Limb (tissue), 2 donors: Measurements from ENCODE around the gene NCOR1.
"Not testable (repeated sequence)": the region's sequence is repeated elsewhere in the genome, so short reads cannot be mapped to it uniquely, and the experiment has no call there.

Experiments used
- DNase-seq, 2 donors: peaks; one replicate each; pipeline ENCODE4 v3.0.0-alpha.2; 2016; ENCODE audit errors: extremely low spot score in 2 of 2

Gene NCOR1

GRCh38 chr17:16215002-16215272, 397 bp downstream of the NCOR1 start:
- peak in 1 of 2 donors; percentile 17 for DNase-seq

- DNase-seq, result no peak
Observed at GRCh38 chr17:16214190-16215001, 938 bp downstream of the NCOR1 start.

- no peak for DNase-seq
Observed at GRCh38 chr17:16212793-16213192, 2.5 kb downstream of the NCOR1 start.

- DNase-seq, result no peak
Observed at GRCh38 chr17:16211590-16211989, 3.7 kb downstream of the NCOR1 start.

GRCh38 chr17:16204763-16205162, 10.6 kb downstream of the NCOR1 start:
- DNase-seq, result not testable (repeated sequence)

GRCh38 chr17:16202554-16203500, 12.5 kb downstream of the NCOR1 start:
- DNase-seq, result not testable (repeated sequence)

GRCh38 chr17:16201693-16202131, 13.6 kb downstream of the NCOR1 start:
- DNase-seq, result not testable (repeated sequence)

- DNase-seq, result no peak
Observed at GRCh38 chr17:16199093-16199492, 16.2 kb downstream of the NCOR1 start.

GRCh38 chr17:16197276-16197675, 18.1 kb downstream of the NCOR1 start:
- no peak for DNase-seq

GRCh38 chr17:16194307-16194835, 21.0 kb downstream of the NCOR1 start:
- DNase-seq, result not testable (repeated sequence)

- no peak for DNase-seq
Observed at GRCh38 chr17:16191604-16192003, 23.7 kb downstream of the NCOR1 start.

GRCh38 chr17:16190703-16191360, 24.5 kb downstream of the NCOR1 start:
- no peak for DNase-seq

GRCh38 chr17:16189791-16190348, 25.5 kb downstream of the NCOR1 start:
- no peak for DNase-seq

GRCh38 chr17:16187642-16188041, 27.7 kb downstream of the NCOR1 start:
- DNase-seq, result no peak

GRCh38 chr17:16181581-16181980, 33.8 kb downstream of the NCOR1 start:
- DNase-seq, result no peak

GRCh38 chr17:16178836-16179235, 36.5 kb downstream of the NCOR1 start:
- no peak for DNase-seq

- DNase-seq, result peak in 1 of 2 donors; percentile 34
Observed at GRCh38 chr17:16171613-16172012, 43.7 kb downstream of the NCOR1 start.

- DNase-seq, result not testable (repeated sequence)
Observed at GRCh38 chr17:16166766-16167165, 48.6 kb downstream of the NCOR1 start.

GRCh38 chr17:16158714-16159113, 56.6 kb downstream of the NCOR1 start:
- DNase-seq, result no peak

GRCh38 chr17:16155536-16155935, 59.8 kb downstream of the NCOR1 start:
- DNase-seq, result no peak

GRCh38 chr17:16152326-16152725, 63.0 kb downstream of the NCOR1 start:
- DNase-seq, result not testable (repeated sequence)
